Stimulated activated CD8-positive, alpha-beta memory T cell treated with anti-CD3 and anti-CD28 coated beads, Interleukin-12 subunit alpha, Interleukin-12 subunit beta, amount 100 ng/mL, for 1 hour (primary cell): ENCODE data around the gene CNGB1.
"Not testable (repeated sequence)": the region's sequence is repeated elsewhere in the genome, so short reads cannot be mapped to it uniquely, and the experiment has no call there.

Experiments used
- DNase-seq: peaks from one replicate; pipeline ENCODE4 v3.0.0-alpha.2; 2020; ENCODE audit warnings: low read depth

CNGB1 gene

GRCh38 chr16:57886427-57886826, 84.5 kb downstream of the CNGB1 start:
- no peak for DNase-seq

- DNase-seq = no peak
These were observed 86.2 kb downstream of the CNGB1 start for GRCh38 chr16:57884655-57885133.

GRCh38 chr16:57883953-57884654, 86.8 kb downstream of the CNGB1 start:
- no peak for DNase-seq

GRCh38 chr16:57883480-57883879, 87.4 kb downstream of the CNGB1 start:
- no peak for DNase-seq

- DNase-seq = no peak
These were observed 88.1 kb downstream of the CNGB1 start for GRCh38 chr16:57882792-57883191.

GRCh38 chr16:57882206-57882605, 88.7 kb downstream of the CNGB1 start:
- DNase-seq = no peak

- DNase-seq = no peak
These were observed 92.3 kb downstream of the CNGB1 start for GRCh38 chr16:57878586-57878985.

- no peak for DNase-seq
These were observed 94.7 kb downstream of the CNGB1 start for GRCh38 chr16:57876210-57876609.

GRCh38 chr16:57875347-57875746, 95.6 kb downstream of the CNGB1 start:
- no peak for DNase-seq

- no peak for DNase-seq
These were observed 97.7 kb downstream of the CNGB1 start for GRCh38 chr16:57873218-57873617.

- DNase-seq = not testable (repeated sequence)
These were observed 98.2 kb downstream of the CNGB1 start for GRCh38 chr16:57872764-57873163.

- DNase-seq = no peak
These were observed 99.5 kb downstream of the CNGB1 start for GRCh38 chr16:57871456-57871855.

GRCh38 chr16:57870753-57871454, 100.0 kb downstream of the CNGB1 start:
- DNase-seq = no peak

GRCh38 chr16:57868913-57869520, 101.9 kb downstream of the CNGB1 start:
- DNase-seq = no peak

GRCh38 chr16:57867000-57867561, 103.8 kb downstream of the CNGB1 start:
- no peak for DNase-seq

GRCh38 chr16:57866529-57866918, 104.4 kb downstream of the CNGB1 start:
- no peak for DNase-seq

- no peak for DNase-seq
These were observed 105.0 kb downstream of the CNGB1 start for GRCh38 chr16:57865746-57866528.

GRCh38 chr16:57863434-57864160, 107.3 kb downstream of the CNGB1 start:
- DNase-seq = no peak

GRCh38 chr16:57862698-57863433, 108.1 kb downstream of the CNGB1 start:
- no peak for DNase-seq

GRCh38 chr16:57859331-57859730, 111.6 kb downstream of the CNGB1 start:
- no peak for DNase-seq

GRCh38 chr16:57858635-57859034, 112.3 kb downstream of the CNGB1 start:
- DNase-seq = no peak
